SK-N-SH treated with all-trans-retinoic acid at 6 μM for 48 hours (cell line): ENCODE data around the gene AMOT.

Experiments used
- ESRRG ChIP-seq: fragments of 250-450 bp; sonication (Bioruptor Pico); IDR thresholded peaks from 2 replicates; pipeline ENCODE4 v1.6.1; 2021; ENCODE audit warnings: mild to moderate bottlenecking
- OSR1 ChIP-seq: fragments of 250-450 bp; sonication (Bioruptor Pico); IDR thresholded peaks from 2 replicates; pipeline ENCODE4 v1.8.0; 2022; ENCODE audit warnings: moderate library complexity, mild to moderate bottlenecking, inconsistent platforms
- ZNF8 ChIP-seq: fragments of 450-650 bp; formaldehyde crosslinking; IDR thresholded peaks from 2 replicates; pipeline ENCODE4 v1.5.0; 2020; ENCODE audit warnings: mild to moderate bottlenecking, moderate library complexity

DNA sequence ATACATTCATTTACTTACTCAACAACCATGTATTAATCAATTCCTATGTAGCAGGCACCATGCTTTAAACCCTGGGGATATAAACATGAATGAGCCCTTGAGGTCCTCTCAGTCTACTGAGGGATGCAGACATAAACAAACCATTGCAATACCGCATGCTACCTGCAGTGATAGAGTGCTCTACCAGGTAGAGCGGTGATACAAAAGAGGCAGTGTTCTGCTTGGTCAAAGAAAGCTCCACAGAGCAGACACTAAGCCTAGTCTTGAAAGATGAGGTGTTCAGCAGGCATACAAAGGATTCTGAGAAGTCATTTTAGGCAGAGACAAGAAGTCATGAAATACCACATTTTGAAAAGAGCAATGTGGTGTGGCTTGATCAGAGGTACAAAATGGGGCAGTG is 26.9 kb upstream of the AMOT start:
- TF ChIP-seq OSR1 (CRISPR knock-in tag) (no peak), ZNF8 (CRISPR knock-in tag) (no peak), ESRRG (CRISPR knock-in tag) (no peak)
